Brain pericyte (primary cell): ENCODE measurements around the gene TOGARAM1.

Source experiments
- DNase-seq: peaks from one replicate; pipeline ENCODE4 v3.0.0-alpha.2; 2012; ENCODE audit warnings: low read depth, low spot score

The TOGARAM1 gene

DNA sequence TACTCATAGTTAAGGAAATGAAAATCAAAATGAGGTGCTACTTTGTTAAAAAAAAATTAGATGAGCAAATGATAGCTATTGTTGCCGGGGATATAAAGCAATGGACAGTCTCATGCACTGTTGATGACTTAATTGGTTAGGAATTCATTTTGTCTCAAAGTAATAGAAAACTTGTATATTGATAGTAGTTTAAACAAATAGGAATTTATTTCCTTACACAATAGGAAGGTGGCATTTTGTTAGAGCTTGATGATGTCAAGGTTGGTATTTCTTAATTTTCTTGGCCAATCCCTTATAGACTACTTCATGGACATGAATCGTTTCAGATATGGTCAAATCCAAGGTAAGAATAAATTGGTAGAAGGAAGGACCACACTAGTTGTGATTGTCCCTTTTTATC, 129.7 kb downstream of the TOGARAM1 start:
- no peak for DNase-seq

GRCh38 chr14:45094275-45094674, 132.3 kb downstream of the TOGARAM1 start:
- DNase-seq = no peak

- no peak for DNase-seq
These were observed 133.2 kb downstream of the TOGARAM1 start for GRCh38 chr14:45095143-45095542.

- no peak for DNase-seq
These were observed 134.2 kb downstream of the TOGARAM1 start for GRCh38 chr14:45096218-45096617.

DNA sequence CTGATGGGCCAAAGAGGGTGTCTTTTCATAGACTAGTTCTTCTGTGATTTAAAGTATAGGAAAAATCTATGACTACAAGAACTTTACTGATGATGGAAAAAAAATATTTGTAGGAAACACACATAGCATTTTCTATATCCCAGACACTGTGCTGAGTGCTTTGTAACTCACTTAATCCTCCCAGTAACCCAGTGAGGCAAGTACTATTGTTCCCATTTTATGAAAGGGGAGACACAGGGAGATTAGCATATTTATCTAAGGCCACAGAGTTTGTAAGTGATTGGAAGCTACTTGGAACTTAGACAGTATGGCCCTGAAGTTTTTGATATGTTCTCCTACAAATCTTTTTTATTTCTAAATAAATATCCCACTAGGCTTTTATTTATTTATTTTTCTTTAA, 141.8 kb downstream of the TOGARAM1 start:
- no peak for DNase-seq

DNA sequence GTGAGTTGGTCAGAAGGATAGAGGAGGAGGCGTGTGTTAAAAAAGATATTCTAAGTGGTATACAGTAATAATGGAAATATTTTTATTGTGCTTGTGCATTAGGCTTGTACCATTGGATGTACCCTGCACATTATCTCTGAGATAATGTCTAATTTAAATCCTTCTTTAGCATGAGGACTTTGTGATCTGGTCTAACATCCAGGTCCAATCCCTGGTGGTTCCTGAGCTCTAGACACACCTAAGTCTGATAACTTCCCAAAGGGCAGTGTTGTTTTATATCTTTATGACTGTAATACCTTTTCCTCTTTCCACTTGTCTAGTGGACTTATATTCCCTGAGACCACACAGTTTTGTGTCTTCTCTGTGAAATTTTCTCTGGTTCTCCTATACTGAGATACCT, 142.6 kb downstream of the TOGARAM1 start:
- no peak for DNase-seq

- DNase-seq = no peak
These were observed 151.1 kb downstream of the TOGARAM1 start for GRCh38 chr14:45112896-45113781.

DNA sequence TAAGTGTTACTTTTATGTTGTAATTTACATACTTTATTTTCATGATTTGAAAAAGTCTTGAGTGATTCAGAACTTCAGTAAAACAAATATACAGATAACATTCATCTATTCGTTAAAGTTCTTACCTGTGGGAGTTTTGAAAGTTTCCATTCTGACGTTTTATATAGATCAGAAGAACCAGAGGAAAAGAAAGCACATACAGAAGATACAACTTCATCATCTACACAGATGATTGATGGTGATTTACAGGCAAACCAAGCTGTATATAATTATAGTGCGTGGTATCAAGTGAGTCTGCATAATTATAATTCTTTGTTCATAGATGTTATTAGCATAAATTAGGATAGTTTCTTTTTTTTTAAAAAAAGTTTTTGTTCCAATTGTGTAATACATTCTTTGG, 152.3 kb downstream of the TOGARAM1 start:
- DNase-seq = no peak

DNA sequence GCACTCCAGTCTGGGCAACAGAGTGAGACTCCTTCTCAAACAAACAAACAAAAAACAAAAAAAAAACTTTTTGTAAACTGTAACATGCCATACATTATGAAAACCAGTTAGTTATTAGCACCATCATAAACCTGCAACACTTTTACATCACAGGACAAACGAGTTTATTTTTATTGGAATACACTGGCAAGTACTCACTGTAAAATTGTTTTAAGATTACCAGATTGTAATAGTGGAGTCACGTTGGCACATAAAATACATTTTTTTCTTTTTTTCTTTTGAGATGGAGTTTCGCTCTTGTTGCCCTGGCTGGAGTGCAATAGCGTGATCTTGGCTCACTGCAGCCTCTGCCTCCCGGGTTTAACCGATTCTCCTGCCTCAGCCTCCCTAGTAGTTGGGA, 156.6 kb downstream of the TOGARAM1 start:
- DNase-seq = no peak

DNA sequence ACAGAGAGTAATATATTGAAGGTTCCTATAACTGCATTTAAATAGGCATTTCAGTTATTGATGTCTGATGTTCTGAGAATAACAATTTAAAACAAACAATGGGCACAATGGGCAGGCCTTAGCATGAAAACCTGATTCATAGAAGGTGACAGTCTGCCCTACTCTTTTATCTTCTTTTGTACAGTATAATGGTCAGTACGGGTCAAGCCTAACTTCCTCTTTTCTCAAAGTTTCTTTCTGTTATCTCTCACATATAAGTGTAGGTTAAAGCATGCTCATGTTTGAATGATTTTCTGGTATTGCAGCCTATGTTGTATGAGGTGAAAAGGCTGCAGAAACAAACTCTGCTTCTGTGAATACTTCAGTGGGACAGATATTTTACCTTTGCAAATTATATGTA, 158.1 kb downstream of the TOGARAM1 start:
- no peak for DNase-seq

DNA sequence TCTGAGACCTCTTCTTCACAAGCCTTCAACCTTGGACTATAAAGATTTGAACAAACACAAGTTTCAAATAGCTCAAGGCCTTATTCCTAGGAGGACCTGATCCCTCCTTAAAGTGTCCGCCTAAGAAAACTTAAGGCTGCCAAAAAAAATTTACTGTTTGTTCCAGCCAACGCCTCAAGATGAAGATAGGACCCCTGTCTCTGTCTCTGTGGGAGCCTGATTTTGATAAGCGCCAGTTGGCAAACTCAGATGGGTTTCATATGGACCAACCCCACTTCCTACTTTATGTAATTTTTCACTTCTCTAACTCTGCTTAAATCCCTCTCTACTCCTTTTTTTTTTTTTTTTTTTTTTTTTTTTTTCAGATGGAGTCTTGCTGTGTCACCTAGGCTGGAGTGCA, 161.3 kb downstream of the TOGARAM1 start:
- DNase-seq = no peak
